SHP77 (cell line): ENCODE measurements around the gene GDPD2.
A peak's percentile ranks its signal among the peaks of the same experiment; 100 is the strongest.

Experiments used
- DNase-seq, 2 experiments: peaks; one replicate each; lab custom pipeline; 2025; lab: John Stamatoyannopoulos, UW

Gene GDPD2

DNA sequence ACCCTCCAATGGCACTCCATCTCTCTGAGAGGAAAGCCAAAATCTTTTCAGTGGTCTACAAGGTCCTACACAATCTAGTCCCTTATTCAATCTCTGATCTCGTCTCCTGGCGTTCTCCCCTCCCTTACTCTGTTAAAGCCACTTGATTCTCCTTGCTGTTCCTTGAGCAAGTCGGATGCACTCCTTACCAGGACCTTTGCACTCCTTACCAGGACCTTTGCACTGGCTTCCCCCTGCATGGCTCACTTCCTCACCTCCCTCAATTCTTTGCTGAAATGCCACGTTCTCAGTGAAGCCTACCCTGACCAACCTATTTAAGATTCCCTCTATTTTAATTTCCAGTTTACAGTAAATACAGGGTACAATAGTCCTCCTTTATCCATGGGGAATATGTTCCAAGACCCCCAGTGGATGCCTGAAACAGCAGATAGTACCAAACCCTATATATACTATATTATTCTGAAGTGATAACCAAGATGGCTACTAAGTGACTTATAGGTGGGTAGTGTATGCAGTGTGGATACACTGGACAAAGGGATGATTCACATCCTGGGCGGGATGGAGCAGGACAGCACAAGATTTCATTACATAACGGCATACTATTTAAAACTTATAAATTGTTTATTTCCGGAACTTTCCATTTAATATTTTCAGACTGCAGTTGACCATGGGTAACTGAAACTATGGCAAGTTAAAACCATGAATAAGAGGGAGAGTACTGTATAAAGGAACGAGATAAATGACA, 15.0 kb downstream of the GDPD2 start:
- DNase-seq = no peak

DNA sequence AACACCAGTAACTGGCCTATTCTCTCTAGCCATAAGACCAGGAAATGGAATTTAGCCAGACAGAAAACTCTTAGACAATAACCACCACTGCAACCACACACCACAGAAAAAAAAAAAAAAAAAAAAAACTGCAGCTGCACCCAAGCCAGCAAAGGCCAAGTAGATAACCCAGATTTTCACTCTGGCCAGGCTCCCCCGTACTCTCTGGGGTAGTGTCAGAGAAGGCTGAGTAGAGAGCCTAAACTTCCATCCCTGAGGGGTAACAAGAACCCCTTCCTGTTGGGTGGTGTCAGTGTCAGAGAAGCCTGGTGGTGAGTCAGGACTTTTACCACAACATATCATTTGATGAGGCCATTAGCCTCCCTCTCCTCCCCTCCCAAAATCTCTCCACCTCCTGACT, 15.9 kb downstream of the GDPD2 start:
- no peak for DNase-seq

DNA sequence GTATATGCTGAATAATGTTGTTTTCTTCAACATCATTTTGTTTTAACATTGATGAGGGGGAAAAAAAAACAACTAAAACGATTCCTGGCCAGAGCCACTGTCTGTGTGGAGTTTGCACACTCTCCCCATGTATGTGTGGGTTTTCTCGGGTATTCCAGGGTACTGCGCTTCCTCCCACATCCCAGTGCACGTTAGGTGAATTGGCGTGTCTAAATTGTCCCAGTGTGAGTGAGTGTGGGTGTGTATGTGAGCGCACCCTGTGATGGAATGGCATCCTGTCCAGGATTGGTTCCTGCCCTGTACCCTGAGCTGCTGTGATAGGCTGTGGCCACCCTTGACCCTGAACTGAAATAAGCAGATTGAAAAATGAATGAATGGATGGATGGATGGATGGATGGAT, 19.1 kb downstream of the GDPD2 start:
- no peak for DNase-seq

DNA sequence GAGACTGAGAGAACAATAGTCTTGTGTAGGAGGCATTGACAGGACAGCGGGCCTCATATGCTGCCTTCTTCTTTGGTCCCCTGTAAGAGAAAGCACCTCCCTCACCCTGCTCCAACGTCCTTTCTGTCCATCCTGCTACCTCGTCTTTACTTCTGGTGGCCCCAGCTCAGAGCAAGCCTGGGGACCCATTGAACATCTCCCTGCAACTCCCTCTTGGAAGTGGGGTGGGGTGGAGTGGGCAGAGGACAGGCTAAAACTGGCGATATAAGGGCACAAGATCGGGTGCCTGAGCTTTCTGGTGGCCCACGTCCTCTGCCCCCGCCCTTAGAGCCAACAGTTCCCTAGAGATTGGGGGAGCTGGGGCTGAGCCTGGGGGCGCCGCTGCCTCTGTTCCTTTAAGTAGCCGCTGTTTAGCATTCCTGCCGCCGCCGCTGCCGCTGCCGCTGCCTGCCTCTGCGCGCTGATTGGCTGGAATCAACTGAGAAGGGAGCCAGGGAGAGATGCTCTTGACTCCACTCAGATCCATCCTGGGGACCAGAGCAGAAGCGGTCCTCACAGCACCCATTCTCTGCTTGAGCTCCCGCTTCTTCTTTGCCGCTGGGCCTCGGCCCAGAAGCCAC, 21.3 kb downstream of the GDPD2 start, which contains the start of gene DLG3:
Gene DLG3, plus strand, starts transcription at position 510 of the 620 bp plus-strand sequence. CDS start 367 bp downstream, outside the sequence.
- DNase-seq = no peak

DNA sequence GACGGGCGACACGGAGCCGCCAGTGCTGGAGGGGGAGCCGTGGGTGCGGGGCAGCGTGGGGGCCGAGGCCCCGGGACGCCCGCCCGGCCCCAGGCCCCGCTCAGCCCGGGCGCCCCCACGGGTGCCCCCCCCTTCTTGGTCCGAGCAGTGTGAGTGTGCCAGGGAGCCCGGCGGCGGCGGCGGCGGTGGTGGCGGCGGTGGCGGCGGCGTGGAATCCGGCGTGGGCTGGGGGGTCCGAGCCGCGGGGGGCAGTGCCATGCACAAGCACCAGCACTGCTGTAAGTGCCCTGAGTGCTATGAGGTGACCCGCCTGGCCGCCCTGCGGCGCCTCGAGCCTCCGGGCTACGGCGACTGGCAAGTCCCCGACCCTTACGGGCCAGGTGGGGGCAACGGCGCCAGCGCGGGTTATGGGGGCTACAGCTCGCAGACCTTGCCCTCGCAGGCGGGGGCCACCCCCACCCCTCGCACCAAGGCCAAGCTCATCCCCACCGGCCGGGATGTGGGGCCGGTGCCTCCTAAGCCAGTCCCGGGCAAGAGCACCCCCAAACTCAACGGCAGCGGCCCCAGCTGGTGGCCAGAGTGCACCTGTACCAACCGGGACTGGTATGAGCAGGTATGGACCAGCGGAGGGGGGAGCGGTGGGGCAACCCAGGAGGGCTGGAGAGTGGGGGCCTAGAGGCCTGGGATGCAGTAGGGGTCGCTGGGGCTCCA, 22.0 kb downstream of the GDPD2 start:
- DNase-seq = no peak

DNA sequence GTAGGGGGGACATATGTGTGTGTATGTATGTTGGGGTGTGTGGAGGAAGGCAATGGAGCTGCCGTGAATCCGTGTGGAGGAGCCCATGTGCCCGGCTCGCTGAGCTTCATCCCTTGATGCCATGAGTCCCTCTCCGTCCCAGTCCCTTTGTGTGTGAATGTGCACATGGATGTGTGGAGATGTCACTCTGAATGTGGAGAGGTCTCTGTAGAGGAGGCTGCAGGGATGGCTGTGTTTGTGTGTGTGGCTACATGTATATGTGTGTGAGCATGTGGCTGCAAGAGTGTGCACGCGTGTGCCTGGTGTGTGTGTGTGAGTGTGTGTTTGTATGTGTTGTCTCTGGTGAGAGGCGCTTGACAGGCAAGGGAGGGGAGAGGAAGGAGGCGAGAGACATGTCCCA, 22.8 kb downstream of the GDPD2 start:
- DNase-seq = no peak

DNA sequence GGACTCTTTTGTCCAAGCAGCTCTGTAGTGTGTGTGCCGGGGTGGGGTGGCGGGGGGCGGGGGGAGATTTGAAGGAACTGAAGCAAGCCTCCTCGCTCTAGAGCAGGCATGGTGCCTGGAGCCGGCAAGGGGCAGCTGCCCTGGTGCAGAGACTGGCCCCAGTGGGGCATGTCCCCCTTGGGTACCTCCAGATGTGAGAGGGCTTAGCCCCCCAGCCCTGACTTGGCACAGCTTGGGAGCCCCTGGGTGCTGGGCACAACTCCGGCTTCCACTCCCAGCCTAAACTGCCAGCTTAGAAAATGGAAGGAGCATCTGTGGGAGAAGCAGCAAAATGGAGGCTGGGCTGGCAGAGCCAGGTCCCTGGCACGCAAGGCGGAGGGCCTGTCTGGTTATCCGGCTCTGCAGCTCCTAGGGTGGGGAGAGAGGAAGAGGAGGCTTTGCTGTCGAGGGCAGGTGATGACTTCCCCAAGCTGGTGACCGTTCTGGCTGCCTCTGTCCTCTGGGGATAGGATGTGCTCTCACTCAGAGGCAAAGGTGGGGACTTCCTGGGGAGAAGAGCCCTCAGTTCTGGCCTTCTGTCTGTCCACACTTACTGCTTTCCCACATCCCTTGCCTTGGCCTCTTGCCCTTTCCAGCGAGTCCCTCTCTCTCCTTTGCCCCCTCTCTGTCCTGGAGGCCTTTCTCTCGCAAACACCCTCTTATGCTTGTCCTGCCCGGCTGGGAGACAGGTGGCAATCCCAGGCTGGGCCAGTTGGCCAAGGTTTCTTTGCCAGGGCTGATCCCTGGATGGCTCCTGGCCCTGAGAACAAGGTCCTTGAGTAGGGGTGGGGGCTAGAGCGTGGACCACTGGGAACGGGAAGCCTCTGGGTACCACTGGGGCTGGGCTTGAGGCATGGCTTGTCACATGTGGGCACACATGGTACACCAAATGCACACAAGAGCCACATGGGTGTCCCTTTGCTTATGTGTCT, 23.6 kb downstream of the GDPD2 start:
- no peak for DNase-seq

DNA sequence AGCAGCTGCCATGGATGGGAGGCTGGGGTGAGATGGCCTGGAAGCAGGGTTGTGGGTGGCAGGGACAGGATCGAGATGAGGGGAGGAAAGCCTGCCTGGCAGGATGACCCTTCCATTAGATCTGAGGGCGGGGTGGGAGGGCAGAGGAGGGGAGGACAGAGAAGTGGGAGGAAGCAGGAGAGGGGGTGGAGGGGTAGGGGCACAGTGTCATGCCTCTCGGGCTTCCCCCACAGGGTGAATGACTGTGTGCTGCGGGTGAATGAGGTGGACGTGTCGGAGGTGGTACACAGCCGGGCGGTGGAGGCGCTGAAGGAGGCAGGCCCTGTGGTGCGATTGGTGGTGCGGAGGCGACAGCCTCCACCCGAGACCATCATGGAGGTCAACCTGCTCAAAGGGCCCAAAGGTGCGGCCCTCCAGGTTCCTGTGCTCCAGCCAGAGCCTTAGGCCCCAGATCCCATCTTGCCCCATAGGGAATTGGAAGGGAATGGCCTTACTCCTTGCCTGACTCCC, 26.4 kb downstream of the GDPD2 start:
- no peak for DNase-seq

DNA sequence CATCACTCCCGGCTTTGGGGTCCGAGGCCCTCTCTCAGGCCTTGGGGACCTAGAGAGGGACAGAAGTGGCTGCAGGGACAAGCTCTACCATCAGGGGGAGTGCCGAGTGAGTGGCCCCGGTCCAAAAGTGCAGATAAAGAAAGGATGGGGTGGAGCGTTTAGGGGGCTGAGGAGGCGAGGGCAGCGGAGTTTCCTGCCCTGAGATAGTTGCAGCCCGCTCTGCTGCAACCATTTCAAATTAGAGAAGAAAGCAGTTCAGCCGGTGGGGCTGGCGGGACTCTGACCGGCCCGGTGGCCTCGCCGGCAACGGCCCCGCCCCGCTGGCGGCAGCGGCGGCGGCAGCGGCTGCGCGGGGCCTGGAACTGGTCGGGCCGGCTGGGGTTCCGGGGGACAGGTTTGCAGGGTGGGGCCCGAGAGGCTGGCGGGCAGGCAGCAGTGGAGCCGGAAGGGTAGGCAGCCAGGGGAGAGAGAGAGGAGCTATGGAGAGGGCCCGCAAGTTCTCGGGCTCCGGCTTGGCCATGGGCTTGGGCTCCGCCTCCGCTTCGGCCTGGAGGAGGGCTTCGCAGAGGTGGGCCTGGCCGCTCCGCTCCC, 29.1 kb downstream of the GDPD2 start:
- peak; percentile 16 to 23 for DNase-seq

DNA sequence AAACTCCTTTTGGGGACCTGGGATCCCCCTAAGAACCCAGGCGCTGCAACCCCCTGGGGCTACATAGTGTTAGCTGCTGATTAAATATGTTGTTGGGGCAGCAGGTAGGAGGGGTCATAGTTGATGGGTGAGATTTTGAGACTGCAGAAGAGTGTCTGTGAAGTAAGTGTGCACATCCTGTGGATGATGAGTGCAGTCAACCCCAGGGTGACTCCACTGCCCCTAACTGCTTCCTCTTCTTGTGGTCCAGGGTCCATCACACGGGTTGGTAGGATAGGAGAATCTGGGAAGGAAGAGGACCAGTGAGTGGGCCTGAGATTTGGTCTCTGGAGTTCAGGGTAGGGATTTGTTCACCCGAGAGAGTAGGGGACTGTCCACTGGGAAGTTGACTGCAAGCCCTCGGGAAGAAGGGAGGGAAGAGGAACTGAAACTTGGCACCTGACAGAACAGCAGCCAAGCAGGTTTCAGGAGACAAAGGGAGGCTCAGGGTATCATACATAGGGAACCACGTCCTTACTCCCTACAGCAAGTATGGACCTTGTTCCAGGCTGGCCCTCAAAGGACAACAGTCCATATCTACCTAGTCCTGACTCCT, 30.0 kb downstream of the GDPD2 start:
- no peak for DNase-seq

DNA sequence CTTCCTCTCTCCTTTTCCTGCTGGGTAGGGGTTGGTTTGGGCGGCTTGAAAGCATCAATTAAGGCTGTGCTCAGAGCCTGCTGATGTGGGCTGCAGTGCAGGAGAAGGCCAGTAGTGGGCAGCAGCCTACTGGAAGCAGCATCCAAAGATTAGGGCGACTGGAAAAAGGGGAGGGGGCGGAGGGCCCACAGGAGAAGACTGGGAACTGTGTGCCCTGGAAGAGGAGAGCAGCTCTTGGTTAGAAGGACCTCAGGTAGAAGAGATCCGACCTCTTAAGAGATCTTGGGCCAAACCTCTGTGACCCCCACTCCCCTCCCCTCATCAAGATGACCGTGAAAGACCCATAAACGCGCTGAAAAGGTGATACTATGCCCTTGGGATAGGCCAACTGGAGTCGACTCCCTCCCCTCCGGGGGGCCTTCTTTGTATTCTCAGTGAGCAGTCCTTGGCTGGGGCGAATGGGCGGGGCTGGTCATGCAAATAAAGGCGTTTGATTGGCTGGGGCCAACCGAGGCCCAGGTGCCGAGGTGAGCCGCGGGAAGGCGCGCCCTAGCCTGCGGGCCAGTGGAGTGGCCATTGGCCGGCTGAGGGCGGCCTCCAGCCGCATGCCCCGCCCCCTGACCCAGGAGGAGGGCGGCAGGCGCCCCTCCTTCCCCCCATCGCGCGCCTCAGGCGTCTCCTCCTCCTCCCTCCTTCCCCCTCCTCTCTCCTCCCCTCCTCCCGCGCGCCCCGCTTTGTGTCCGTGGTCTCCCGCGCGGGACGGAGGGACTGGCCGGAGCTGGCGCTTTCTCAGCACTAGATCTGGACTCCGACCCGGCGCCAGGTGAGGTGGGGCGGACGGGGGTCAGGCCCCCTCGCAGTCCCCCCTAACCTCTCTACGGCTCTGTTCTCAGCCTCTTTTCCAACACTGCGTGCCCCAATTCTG, 31.6 kb downstream of the GDPD2 start:
- DNase-seq = peak; percentile 67 to 86

DNA sequence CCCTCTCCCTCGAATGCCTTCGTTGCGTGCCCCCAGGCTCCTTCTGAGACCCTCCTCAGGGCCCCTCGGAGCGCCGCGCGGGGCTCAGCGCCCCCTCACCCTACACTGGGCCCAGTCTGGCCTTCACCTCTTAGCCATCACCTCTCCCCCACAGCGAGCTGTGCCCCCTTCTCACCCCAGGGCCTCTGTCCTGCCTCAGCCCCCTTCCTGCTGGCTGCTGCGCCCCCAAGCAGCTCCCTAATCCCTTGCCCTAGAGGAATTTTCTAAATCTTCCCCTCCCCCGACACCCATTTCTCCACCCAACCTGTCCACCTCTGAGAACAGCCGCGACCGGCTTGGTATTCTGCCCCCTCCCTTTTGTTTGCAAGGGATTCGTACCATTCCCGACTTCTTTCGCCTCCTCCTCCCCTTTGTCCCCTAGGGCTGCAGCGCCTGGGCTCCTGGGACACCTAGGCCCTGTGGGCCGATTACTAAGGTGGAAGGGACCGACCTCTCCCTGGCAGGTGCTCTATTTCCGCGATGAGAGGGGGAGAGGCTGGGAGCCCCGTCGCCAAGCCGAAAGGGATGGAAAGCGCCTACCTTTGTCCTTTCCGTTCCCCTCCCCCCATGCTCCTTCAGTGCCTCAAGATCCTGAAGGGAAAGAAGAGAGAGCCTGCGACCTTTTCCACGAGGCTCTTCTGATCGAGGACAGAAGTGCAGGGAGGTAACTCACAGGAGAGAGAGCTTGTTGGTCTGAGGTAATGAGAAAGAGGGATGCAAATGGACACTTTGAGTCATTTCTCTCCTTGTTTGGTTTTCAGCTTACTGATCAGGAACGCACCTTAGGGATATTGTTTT, 32.5 kb downstream of the GDPD2 start:
- peak in 1 of 2 experiments; percentile 13 for DNase-seq

DNA sequence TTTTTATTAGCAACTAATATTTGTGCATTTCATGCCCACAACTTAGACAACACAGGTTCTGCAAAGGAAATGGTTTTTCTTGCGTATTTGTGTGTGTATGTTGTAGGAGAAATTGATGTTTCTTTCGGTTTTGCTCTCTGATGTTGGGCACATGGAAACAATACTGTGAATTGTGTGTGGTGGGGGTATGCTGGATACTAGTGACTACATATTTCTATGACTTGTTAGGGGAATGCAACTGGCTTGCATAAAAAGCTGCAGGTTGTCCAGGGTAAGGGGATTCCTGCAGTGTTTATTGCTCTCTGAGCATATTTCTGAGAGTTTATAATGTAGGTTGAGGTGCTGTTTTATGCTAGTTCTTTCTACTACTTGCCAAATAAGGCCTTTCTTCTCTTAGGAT, 33.1 kb downstream of the GDPD2 start:
- no peak for DNase-seq

DNA sequence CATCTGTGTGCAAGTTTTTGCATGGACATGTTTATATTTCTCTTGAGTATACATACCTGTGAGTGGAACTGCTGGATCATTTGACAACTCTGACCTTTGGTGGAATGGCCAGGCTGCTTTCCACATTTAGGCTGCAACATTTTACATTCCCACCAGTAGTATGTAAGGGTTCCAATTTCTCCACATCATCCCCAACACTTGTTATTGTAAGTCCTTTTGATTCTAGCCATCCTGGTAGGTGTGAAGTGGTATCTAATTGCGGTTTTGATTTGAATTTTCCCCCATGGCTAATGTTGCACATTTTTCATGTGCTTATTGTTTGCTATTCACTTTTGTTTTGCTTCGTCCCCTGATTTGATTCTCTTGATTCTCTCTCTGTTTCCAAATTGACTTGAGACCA, 37.9 kb downstream of the GDPD2 start:
- no peak for DNase-seq

DNA sequence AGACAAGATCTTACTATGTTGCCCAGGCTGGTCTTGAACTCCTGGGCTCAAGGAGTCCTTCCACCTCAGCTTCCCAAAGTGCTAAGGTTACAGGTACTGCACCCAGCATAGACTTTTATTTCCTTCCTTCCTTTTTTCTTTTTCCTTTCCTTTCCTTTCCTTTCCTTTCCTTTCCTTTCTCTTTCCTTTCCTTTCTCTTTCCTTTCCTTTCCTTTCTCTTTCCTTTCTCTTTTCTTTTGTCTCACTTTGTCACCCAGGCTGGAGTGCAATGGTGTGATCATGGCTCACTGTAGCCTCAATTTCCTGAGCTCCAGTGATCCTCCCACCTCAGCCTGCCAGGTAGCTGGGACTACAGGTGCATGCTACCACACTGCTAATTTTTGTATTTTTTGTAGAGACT, 40.9 kb downstream of the GDPD2 start:
- no peak for DNase-seq

DNA sequence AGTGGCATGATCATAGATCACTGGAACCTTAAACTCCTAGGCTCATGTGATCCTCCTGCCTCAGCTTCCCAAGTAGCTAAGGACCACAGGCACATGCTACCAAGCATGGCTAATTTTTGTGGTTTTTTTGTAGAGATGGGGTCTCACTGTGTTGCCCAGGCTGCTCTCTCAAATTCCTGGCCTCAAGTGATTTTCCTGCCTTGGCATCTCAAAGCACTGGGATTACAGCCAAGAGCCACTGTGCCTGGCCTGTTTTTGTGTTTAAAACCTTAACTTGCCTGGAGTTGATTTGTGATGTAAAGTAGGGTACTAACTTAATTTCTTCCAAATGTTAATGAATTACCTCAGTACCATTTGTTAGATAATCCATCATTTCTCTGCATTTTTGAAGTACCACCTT, 43.9 kb downstream of the GDPD2 start:
- no peak for DNase-seq

DNA sequence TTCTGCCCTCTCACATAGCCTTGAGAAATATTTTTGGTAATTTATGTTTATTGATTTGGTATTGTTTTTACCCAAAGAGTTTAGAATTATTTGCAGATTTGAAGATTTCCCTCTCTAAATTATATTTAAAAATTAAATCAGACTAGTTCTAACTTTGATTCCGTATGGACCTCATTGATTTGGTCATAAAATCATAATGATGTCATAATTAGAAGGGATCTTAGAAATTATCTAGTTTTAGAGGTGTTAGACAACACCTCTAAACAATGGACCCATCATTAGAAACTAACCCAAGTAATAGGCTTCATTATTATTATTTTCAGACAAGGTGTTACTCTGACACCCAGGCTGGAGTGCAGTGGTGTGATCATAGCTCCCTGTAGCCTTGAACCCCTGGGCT, 45.6 kb downstream of the GDPD2 start:
- no peak for DNase-seq

DNA sequence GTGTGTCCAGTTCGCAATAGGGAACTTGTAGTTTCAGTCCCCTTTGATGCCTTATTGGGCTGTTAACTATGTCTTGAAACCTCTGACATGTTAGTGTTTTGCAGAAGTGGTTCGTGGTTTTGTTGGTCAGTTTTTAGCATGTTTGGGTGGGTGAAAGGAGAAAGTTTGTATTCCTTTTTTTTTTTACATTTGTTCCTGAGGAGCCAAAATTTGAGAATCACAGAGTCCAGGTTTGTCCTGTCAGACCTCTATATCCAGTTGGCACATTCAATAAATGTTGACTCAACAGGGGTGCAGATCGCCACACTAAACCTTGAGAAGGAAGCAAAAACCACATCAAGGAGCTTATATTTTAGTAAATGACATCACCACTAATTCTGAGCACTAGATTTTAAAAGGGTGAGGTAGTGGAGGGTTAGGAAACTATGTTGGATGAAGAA, 47.8 kb downstream of the GDPD2 start:
- no peak for DNase-seq
